H9 (cell line): ENCODE measurements around the gene DCLRE1A. TPM values are rescaled to one million over a fixed set of nuclear protein-coding genes. Genes with fewer than 3 reads are reported as not detected.

Experiments
- DNase-seq: peaks from one replicate; pipeline ENCODE4 v3.0.0-alpha.2; 2017
- H2AFZ ChIP-seq: one replicate; pipeline ENCODE4 v1.6.1; 2013; ENCODE audit warnings: mild to moderate bottlenecking, low read length, control low read depth, moderate library complexity
- H2AK5ac ChIP-seq: 2 replicates; pipeline ENCODE4 v1.6.1; 2013; ENCODE audit warnings: low read length, control low read depth, mixed read lengths; ENCODE audit not compliant: insufficient read length
- H2BK120ac ChIP-seq: one replicate; pipeline ENCODE4 v1.6.1; 2013; ENCODE audit warnings: low read depth, mild to moderate bottlenecking, low read length, control low read depth, inconsistent platforms; ENCODE audit not compliant: poor library complexity, severe bottlenecking
- H2BK12ac ChIP-seq: 2 replicates; pipeline ENCODE4 v1.6.1; 2013; ENCODE audit warnings: low read length, control low read depth, mixed read lengths, low read depth; ENCODE audit not compliant: insufficient read length
- H2BK15ac ChIP-seq: 2 replicates; pipeline ENCODE4 v1.6.1; 2013; ENCODE audit warnings: low read depth, low read length, control low read depth
- H2BK20ac ChIP-seq: one replicate; pipeline ENCODE4 v1.6.1; 2013; ENCODE audit warnings: low read depth, mild to moderate bottlenecking, low read length, control low read depth, inconsistent platforms; ENCODE audit not compliant: poor library complexity, severe bottlenecking
- H2BK5ac ChIP-seq: 2 replicates; pipeline ENCODE4 v1.6.1; 2013; ENCODE audit warnings: low read length, control low read depth, mixed read lengths; ENCODE audit not compliant: insufficient read length
- H3K14ac ChIP-seq: 2 replicates; pipeline ENCODE4 v1.6.1; 2013; ENCODE audit warnings: low read length, control low read depth; ENCODE audit not compliant: insufficient read depth
- H3K18ac ChIP-seq: 2 replicates; pipeline ENCODE4 v1.6.1; 2013; ENCODE audit warnings: low read depth, mild to moderate bottlenecking, mixed read lengths, low read length, control low read depth; ENCODE audit not compliant: insufficient read length
- H3K23ac ChIP-seq: 2 replicates; pipeline ENCODE4 v1.6.1; 2013; ENCODE audit warnings: low read length, control low read depth, mixed read lengths, low read depth; ENCODE audit not compliant: insufficient read length
- H3K23me2 ChIP-seq: 2 replicates; pipeline ENCODE4 v1.6.1; 2013; ENCODE audit warnings: low read depth, mild to moderate bottlenecking, mixed read lengths, low read length, control low read depth; ENCODE audit not compliant: insufficient read length, poor library complexity, severe bottlenecking
- H3K27ac ChIP-seq: 2 replicates; pipeline ENCODE4 v1.5.1; 2013; ENCODE audit warnings: low read length, control low read depth, mixed read lengths, low read depth; ENCODE audit not compliant: insufficient read length
- H3K27me3 ChIP-seq: 2 replicates; pipeline ENCODE4 v1.6.1; 2013; ENCODE audit warnings: low read length, control low read depth, inconsistent platforms; ENCODE audit not compliant: insufficient read depth
- H3K4ac ChIP-seq: 2 replicates; pipeline ENCODE4 v1.6.1; 2013; ENCODE audit warnings: low read depth, mild to moderate bottlenecking, control low read depth, inconsistent platforms, low read length, moderate library complexity
- H3K4me1 ChIP-seq: 2 replicates; pipeline ENCODE4 v1.6.1; 2013; ENCODE audit warnings: low read length, control low read depth, inconsistent platforms; ENCODE audit not compliant: insufficient read depth
- H3K4me2 ChIP-seq: 2 replicates; pipeline ENCODE4 v1.6.1; 2013; ENCODE audit warnings: low read length, control low read depth, mixed read lengths; ENCODE audit not compliant: insufficient read length, insufficient read depth
- H3K56ac ChIP-seq: 2 replicates; pipeline ENCODE4 v1.6.1; 2013; ENCODE audit warnings: low read depth, mild to moderate bottlenecking, mixed read lengths, low read length, control low read depth; ENCODE audit not compliant: insufficient read length
- H3K79me1 ChIP-seq: 2 replicates; pipeline ENCODE4 v1.6.1; 2013; ENCODE audit warnings: low read depth, mild to moderate bottlenecking, moderate library complexity, low read length, control low read depth, inconsistent platforms; ENCODE audit not compliant: insufficient read depth, poor library complexity, severe bottlenecking
- H3K79me2 ChIP-seq: 2 replicates; pipeline ENCODE4 v1.6.1; 2013; ENCODE audit warnings: low read length, control low read depth, inconsistent platforms; ENCODE audit not compliant: insufficient read depth
- H3K9ac ChIP-seq: 2 replicates; pipeline ENCODE4 v1.6.1; 2013; ENCODE audit warnings: low read length, control low read depth, mixed read lengths; ENCODE audit not compliant: insufficient read length; ENCODE audit errors: extremely low read depth
- H3K9me3 ChIP-seq: one replicate; pipeline ENCODE4 v1.6.1; 2013; ENCODE audit warnings: low read depth, low read length, inconsistent platforms; ENCODE audit not compliant: control insufficient read depth
- H3T11ph ChIP-seq: one replicate; pipeline ENCODE4 v1.6.1; 2013; ENCODE audit warnings: mild to moderate bottlenecking, low read length, control low read depth, inconsistent platforms
- H4K20me1 ChIP-seq: one replicate; pipeline ENCODE4 v1.6.1; 2013; ENCODE audit not compliant: control insufficient read depth, insufficient read length, insufficient read depth
- H4K5ac ChIP-seq: 2 replicates; pipeline ENCODE4 v1.6.1; 2013; ENCODE audit warnings: low read depth, mild to moderate bottlenecking, mixed read lengths, low read length, control low read depth; ENCODE audit not compliant: insufficient read length
- H4K8ac ChIP-seq: replicated peaks from 2 replicates; pipeline ENCODE4 v1.6.1; 2013; ENCODE audit warnings: low read length, control low read depth, mixed read lengths, low read depth; ENCODE audit not compliant: insufficient read length
- H4K91ac ChIP-seq: 2 replicates; pipeline ENCODE4 v1.6.1; 2013; ENCODE audit warnings: low read depth, mild to moderate bottlenecking, moderate library complexity, mixed read lengths, low read length, control low read depth; ENCODE audit not compliant: insufficient read length
- H3K27ac Mint-ChIP-seq, 3 experiments: 2 replicates in 2 of 3; 3 replicates in 1 of 3; pipeline ENCODE4 v1.8.0; 2020 to 2021; ENCODE audit warnings: mixed read lengths in 3 of 3, mild to moderate bottlenecking in 1 of 3, moderate library complexity in 1 of 3
- H3K27me3 Mint-ChIP-seq: 2 replicates; pipeline ENCODE4 v1.8.0; 2021; ENCODE audit warnings: low read depth, mild to moderate bottlenecking, moderate library complexity, mixed read lengths
- H3K36me3 Mint-ChIP-seq, 3 experiments: 2 replicates in 2 of 3; 3 replicates in 1 of 3; pipeline ENCODE4 v1.8.0; 2020 to 2021; ENCODE audit warnings: low read depth in 3 of 3, mixed read lengths in 3 of 3; ENCODE audit not compliant: insufficient read depth in 1 of 3
- H3K4me1 Mint-ChIP-seq, 2 experiments: 2 replicates each; pipeline ENCODE4 v1.8.0; 2020; ENCODE audit warnings: mixed read lengths in 2 of 2
- H3K4me3 Mint-ChIP-seq, 2 experiments: 2 replicates in 1 of 2; 3 replicates in 1 of 2; pipeline ENCODE4 v1.8.0; 2020 to 2021; ENCODE audit warnings: mild to moderate bottlenecking in 2 of 2, mixed read lengths in 2 of 2, moderate library complexity in 1 of 2
- H3K9me3 Mint-ChIP-seq, 2 experiments: 2 replicates in 1 of 2; 3 replicates in 1 of 2; pipeline ENCODE4 v1.8.0; 2020; ENCODE audit warnings: mild to moderate bottlenecking in 2 of 2, mixed read lengths in 2 of 2, moderate library complexity in 1 of 2
- CTCF ChIP-seq: fragments of 200-600 bp; sonication (generic); conservative IDR thresholded peaks from 3 replicates; pipeline ENCODE4 v1.8.0; 2021; ENCODE audit warnings: antibody characterized with exemption, mild to moderate bottlenecking
- WGBS: extraction: QIAGEN DNeasy Blood & Tissue Kit; methylation state at CpG from one replicate; pipeline ENCODE4 v1.1.7; 2013; ENCODE audit warnings: missing lambda C conversion rate, low lambda C conversion rate, mixed read lengths; ENCODE audit not compliant: insufficient read length; ENCODE audit errors: extremely low coverage; 5-methylcytosine and 5-hydroxymethylcytosine counted together
- total RNA-seq: library from RNA; stranded (reverse); gene quantifications from 2 replicates; pipeline ENCODE4 v1.2.1, GENCODE V29; 2021

The DCLRE1A gene
- total RNA-seq, 1 experiment from 2014 or later, result 9.9 TPM

- H3K18ac ChIP-seq, result no peak overlapping the region
- no peak overlapping the region for H3K23ac ChIP-seq
- Mint-ChIP-seq H3K27me3 (no peaks in the 10 kb centered on the region), H3K36me3 (peaks cover 13 to 44% (median 41%) of the 10 kb centered on the region in 3 experiments), H3K4me3 (no peak overlapping the region), H3K9me3 (peaks cover 0 to 4% of the 10 kb centered on the region in 2 experiments; a peak in 1 of 5 replicates), H3K27ac (no peak overlapping the region), H3K4me1 (no peaks in the 10 kb centered on the region)
- H4K5ac ChIP-seq, result no peak overlapping the region
- TF ChIP-seq CTCF, result no peak
- no peak overlapping the region for H3K56ac ChIP-seq
- H3K23me2 ChIP-seq, result no peaks in the 10 kb centered on the region
- no peak overlapping the region for H2BK20ac ChIP-seq
- no peak overlapping the region for H2AK5ac ChIP-seq
- H2BK15ac ChIP-seq, result no peak overlapping the region
- H3K4ac ChIP-seq, result no peak overlapping the region
- no peak overlapping the region for H3K9ac ChIP-seq
- H4K8ac ChIP-seq, result no peak overlapping the region
- no peak for DNase-seq
- WGBS, result no CpG with 5 or more reads among the region's 2 CpGs
- no peak overlapping the region for H3T11ph ChIP-seq
- no peaks in the 10 kb centered on the region for H3K79me1 ChIP-seq
- no peak overlapping the region for H3K27ac ChIP-seq
- H3K4me1 ChIP-seq, result no peaks in the 10 kb centered on the region
- no peak overlapping the region for H2AFZ ChIP-seq
- no peak overlapping the region for H4K91ac ChIP-seq
- H2BK5ac ChIP-seq, result no peak overlapping the region
- no peaks in the 10 kb centered on the region for H3K79me2 ChIP-seq
- H2BK12ac ChIP-seq, result no peak overlapping the region
- no peak overlapping the region for H3K4me2 ChIP-seq
- no peaks in the 10 kb centered on the region for H3K9me3 ChIP-seq
- no peak overlapping the region for H3K14ac ChIP-seq
- no peaks in the 10 kb centered on the region for H4K20me1 ChIP-seq
- H3K27me3 ChIP-seq, result no peaks in the 10 kb centered on the region
- H2BK120ac ChIP-seq, result no peak overlapping the region
These were observed 36.0 kb upstream of the DCLRE1A start for GRCh38 chr10:113889911-113890310.
